ENCODE measurements around the gene PNPLA6.

PNPLA6 gene

GRCh38 chr19:7605490-7606222 lies 70.1 kb downstream of the PNPLA6 start:
- Mint-ChIP-seq H3K36me3 (ENCODE audit: low read depth) (no peaks in the 10 kb centered on the region), H3K27ac (no peak overlapping the region), H3K4me3 (no peak overlapping the region), H3K4me1 (no peaks in the 10 kb centered on the region), H3K27me3 (ENCODE audit: low read depth, poor library complexity) (peaks cover 10% of the 10 kb centered on the region), H3K9me3 (no peaks in the 10 kb centered on the region)
- no peak for TF ChIP-seq CTCF (IDR thresholded peaks at IDR 0.05)
- peak; percentile 49 for DNase-seq

GRCh38 chr19:7606289-7606688 lies 70.8 kb downstream of the PNPLA6 start:
- TF ChIP-seq CTCF (IDR thresholded peaks at IDR 0.05) = no peak
- H3K27ac Mint-ChIP-seq = no peak overlapping the region
- no peak overlapping the region for H3K4me3 Mint-ChIP-seq
- H3K27me3 Mint-ChIP-seq (ENCODE audit: low read depth, poor library complexity) = peaks cover 10% of the 10 kb centered on the region
- H3K36me3 Mint-ChIP-seq (ENCODE audit: low read depth) = no peaks in the 10 kb centered on the region
- no peaks in the 10 kb centered on the region for H3K4me1 Mint-ChIP-seq
- DNase-seq = no peak
- H3K9me3 Mint-ChIP-seq = no peaks in the 10 kb centered on the region

- no peak for TF ChIP-seq CTCF (IDR thresholded peaks at IDR 0.05)
- Mint-ChIP-seq H3K36me3 (ENCODE audit: low read depth) (no peaks in the 10 kb centered on the region), H3K9me3 (no peaks in the 10 kb centered on the region), H3K27ac (no peak overlapping the region), H3K4me3 (no peak overlapping the region), H3K27me3 (ENCODE audit: low read depth, poor library complexity) (peaks cover 10% of the 10 kb centered on the region), H3K4me1 (no peaks in the 10 kb centered on the region)
- DNase-seq = no peak
Observed at GRCh38 chr19:7607212-7607873, 71.8 kb downstream of the PNPLA6 start.

- H3K36me3 Mint-ChIP-seq (ENCODE audit: low read depth) = no peaks in the 10 kb centered on the region
- H3K27ac Mint-ChIP-seq = no peak overlapping the region
- peaks cover 10% of the 10 kb centered on the region for H3K27me3 Mint-ChIP-seq (ENCODE audit: low read depth, poor library complexity)
- no peaks in the 10 kb centered on the region for H3K9me3 Mint-ChIP-seq
- DNase-seq = no peak
- TF ChIP-seq CTCF (IDR thresholded peaks at IDR 0.05) = no peak
- H3K4me3 Mint-ChIP-seq = no peak overlapping the region
- no peaks in the 10 kb centered on the region for H3K4me1 Mint-ChIP-seq
Observed at GRCh38 chr19:7607874-7608560, 72.5 kb downstream of the PNPLA6 start.

- no peaks in the 10 kb centered on the region for H3K4me1 Mint-ChIP-seq
- H3K9me3 Mint-ChIP-seq = no peaks in the 10 kb centered on the region
- DNase-seq = no peak
- H3K4me3 Mint-ChIP-seq = no peak overlapping the region
- no peaks in the 10 kb centered on the region for H3K27me3 Mint-ChIP-seq (ENCODE audit: low read depth, poor library complexity)
- no peak for TF ChIP-seq CTCF (IDR thresholded peaks at IDR 0.05)
- no peak overlapping the region for H3K27ac Mint-ChIP-seq
- H3K36me3 Mint-ChIP-seq (ENCODE audit: low read depth) = no peaks in the 10 kb centered on the region
Observed at GRCh38 chr19:7610491-7611240, 75.1 kb downstream of the PNPLA6 start.

Data from nephron progenitor cell (in vitro differentiated cells).